ENCODE data around the gene RAP1A. TPM values are rescaled to one million over a fixed set of nuclear protein-coding genes. Genes with fewer than 3 reads are reported as not detected.

The RAP1A gene
- total RNA-seq, result 10 to 100 TPM; 49.3 to 82.6 (median 70.8) TPM

DNA sequence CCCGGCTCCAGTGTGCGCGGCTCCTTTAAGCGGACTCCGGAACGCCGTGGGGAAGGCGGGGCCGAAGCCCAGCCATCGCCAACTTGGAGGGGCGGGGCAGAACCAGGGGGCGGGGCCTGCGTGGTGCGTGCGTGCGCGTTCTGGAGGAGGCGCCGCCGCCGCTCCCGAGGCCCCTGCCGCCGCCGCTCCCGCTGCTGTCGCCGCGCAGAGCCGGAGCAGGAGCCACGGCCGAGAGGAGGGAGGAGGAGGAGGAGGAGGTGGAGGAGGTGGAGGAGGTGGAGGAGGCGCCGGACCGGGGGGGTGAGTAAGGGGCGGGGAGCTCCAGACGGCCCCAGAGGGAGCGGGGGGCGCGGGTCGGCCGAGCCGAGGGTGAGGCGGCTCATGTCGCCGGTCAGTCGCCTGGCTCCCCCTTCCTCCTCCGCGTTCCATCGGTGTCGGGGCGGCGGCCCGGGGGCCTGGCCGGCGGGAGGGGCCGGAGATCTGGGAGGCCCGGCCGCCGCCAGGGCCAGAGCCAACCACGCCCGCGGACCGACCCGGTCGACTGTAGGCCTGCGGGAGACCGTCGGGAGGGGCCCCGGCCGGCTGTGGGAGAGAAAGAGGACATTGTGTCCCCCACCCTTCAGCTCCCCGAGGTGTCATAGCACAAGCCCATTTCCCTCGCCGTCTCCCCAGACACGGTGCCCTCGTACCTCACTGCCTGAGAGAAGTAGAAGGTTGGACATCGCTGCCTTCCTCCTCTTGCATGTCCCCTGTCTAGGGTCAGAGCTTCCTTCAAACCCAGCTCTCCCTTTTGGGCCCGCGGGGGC is at the start of gene RAP1A:
Gene RAP1A, plus strand, starts transcription at position 155 of the 806 bp plus-strand sequence. CDS start 71,572 bp downstream, outside the sequence.
- TF ChIP-seq, protein P1, sequence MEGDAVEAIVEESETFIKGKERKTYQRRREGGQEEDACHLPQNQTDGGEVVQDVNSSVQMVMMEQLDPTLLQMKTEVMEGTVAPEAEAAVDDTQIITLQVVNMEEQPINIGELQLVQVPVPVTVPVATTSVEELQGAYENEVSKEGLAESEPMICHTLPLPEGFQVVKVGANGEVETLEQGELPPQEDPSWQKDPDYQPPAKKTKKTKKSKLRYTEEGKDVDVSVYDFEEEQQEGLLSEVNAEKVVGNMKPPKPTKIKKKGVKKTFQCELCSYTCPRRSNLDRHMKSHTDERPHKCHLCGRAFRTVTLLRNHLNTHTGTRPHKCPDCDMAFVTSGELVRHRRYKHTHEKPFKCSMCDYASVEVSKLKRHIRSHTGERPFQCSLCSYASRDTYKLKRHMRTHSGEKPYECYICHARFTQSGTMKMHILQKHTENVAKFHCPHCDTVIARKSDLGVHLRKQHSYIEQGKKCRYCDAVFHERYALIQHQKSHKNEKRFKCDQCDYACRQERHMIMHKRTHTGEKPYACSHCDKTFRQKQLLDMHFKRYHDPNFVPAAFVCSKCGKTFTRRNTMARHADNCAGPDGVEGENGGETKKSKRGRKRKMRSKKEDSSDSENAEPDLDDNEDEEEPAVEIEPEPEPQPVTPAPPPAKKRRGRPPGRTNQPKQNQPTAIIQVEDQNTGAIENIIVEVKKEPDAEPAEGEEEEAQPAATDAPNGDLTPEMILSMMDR (IDR thresholded peaks at IDR 0.05), result no peak
- ATAC-seq (ENCODE audit: low FRiP score), result peak; percentile 98
- DNase-seq (ENCODE audit: low spot score), result peak; percentile 94

DNA sequence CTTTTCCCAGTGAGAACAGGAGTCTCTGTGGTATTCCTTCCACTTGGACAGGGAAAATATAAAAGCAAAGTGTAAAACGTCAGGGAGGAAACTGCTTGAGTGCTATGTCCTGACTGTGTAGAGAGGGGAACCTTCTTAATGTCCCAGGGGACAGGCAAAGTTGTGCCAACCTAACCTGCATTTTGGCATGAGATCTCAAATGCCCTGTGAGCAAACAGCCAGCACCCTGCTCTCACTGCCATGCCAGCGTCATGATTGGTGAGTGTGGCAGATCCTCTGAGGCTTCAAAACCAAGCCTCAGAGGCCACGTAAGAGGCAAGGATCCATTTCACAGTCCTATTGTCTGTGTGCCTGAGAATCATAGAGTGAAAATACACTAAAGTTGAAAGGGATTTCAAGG is 49.7 kb upstream of the RAP1A start:
- TF ChIP-seq, protein P1 (IDR thresholded peaks at IDR 0.05), result no peak
- DNase-seq (ENCODE audit: low spot score), result no peak
- no peak for ATAC-seq (ENCODE audit: low FRiP score)

DNA sequence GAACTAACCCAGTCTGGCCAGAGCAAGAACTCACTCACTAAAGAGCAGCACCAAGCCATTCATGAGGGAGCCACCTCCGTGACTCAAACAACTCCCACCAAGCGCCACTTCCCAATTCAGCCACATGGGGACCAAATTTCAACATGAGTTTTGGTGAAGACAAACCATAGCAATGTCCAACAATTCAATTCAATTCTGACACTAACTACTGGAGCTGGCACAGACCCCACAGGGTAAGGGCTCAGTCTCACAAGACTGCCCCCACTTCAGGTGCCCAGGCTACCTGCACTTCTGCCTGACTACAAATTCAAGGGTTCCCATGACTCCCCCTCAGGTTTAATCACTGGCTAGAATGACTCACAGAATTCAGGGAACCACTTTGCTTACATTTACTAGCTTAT is 48.8 kb upstream of the RAP1A start:
- DNase-seq (ENCODE audit: low spot score), result no peak
- peak; percentile 37 for ATAC-seq (ENCODE audit: low FRiP score)
- TF ChIP-seq, protein P1 (IDR thresholded peaks at IDR 0.05), result no peak

DNA sequence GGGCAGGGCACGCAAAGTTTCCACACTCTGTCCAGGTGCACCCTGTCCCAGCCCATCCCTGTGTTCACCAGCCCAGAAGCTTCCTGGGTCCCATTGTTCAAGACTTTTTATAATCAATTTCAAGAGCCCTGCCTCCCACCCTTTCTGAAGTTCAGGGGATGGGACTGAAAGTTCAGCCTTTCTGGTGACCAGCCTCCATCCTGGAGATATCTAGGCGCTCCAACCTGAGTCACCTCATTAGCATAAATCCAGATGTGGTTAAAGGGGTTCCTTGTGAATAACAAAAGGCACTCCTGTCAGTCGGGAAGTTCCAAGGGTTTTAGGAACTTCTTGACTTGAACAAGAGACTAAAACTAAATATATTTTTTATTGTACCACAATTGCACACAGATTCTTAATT is 48.4 kb upstream of the RAP1A start:
- ATAC-seq (ENCODE audit: low FRiP score), result no peak
- no peak for DNase-seq (ENCODE audit: low spot score)
- TF ChIP-seq, protein P1 (IDR thresholded peaks at IDR 0.05), result no peak

DNA sequence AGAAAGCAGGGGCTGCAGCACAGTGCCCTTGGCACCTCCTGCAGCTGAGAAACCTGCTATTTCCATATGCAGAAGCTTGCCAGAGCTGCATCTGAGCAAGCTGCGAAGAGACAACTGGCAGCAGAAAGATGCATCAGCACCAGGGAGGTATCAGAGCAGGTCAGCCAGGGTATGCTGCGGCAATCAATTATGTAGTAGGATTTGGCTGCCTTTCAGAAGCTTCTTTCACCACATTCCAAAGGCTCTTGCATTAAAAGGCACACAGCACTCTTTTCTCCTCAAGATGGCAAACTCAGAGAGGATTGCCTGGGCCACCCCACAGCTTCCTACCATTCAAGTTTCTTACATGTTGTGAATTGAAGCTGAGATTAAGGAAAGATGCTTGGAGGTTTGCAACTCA is 47.6 kb upstream of the RAP1A start:
- TF ChIP-seq, protein P1 (IDR thresholded peaks at IDR 0.05), result no peak
- ATAC-seq (ENCODE audit: low FRiP score) (peak; percentile 85), DNase-seq (ENCODE audit: low spot score) (no peak)

DNA sequence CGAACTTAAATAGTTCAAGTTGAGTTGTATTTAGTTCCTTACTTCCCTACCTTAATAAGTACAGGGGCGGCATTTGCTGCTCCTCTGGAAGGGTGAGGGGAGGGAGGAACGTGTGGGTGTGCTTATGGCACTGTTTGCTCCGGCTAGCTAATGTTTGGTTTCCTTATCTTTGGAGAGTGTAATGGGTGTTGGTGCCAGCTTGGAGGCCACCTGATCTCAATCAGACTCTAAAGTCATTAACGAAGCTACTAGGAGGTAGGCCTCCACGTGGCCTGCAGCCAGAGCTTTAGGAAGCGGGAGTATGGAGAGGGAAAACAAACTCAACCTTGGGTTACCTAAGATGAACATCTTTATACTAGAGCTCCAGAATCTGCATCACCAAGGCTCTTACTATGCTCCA is 43.0 kb upstream of the RAP1A start:
- DNase-seq (ENCODE audit: low spot score) (no peak), ATAC-seq (ENCODE audit: low FRiP score) (no peak)
- TF ChIP-seq, protein P1 (IDR thresholded peaks at IDR 0.05), result no peak

DNA sequence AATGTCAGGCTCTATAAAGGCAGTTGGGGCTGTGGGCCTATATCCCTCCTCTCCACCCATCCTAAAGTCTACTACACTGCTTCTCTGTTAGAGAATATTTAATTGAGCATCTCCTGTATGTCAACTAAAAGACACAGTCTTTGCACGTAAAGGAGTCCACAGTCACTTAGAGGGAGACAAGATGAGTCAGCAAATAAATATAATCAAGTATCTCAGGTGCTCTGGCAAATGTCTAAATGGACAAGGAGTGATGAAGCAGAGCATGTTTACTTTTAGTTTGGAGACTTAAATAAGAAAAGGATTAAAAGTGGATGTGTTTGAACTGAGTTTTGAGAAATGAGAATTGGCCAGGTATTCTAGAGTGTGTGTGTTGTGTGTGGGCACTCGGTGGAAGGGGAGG is 41.8 kb upstream of the RAP1A start:
- ATAC-seq (ENCODE audit: low FRiP score) (no peak), DNase-seq (ENCODE audit: low spot score) (no peak)
- TF ChIP-seq, protein P1 (IDR thresholded peaks at IDR 0.05), result no peak
